IMR-90 (cell line): ENCODE results near the gene METTL21C. TPM values are rescaled to one million over a fixed set of nuclear protein-coding genes. Genes with fewer than 3 reads are reported as not detected.

ENCODE experiments used
- ATAC-seq: fragments of 200-7000 bp; cut with Tn5 transposase; 2 replicates; pipeline ENCODE4 v1.9.1; 2020; ENCODE audit warnings: low read depth, mild to moderate bottlenecking, moderate library complexity
- BruUV-seq: library from RNA; stranded (reverse); fragments of 400-500 nt; replicated peaks from 2 replicates; lab custom pipeline; 2021; lab: Mats Ljungman, UMichigan
- CTCF ChIA-PET: fragments of 300-600 bp; formaldehyde crosslinking; extraction: SDS; loops from one replicate; lab custom pipeline; 2021; ENCODE audit warnings: antibody characterized with exemption; lab: Yijun Ruan, JAX
- POLR2A ChIA-PET: fragments of 300-600 bp; sonication (Branson Sonifier 250); formaldehyde crosslinking; loops from one replicate; lab custom pipeline; 2022; ENCODE audit warnings: antibody characterized with exemption; ENCODE audit not compliant: unreplicated experiment; lab: Charles Lee
- DNase-seq: peaks from one replicate; pipeline ENCODE4 v3.0.0; 2013
- H2AFZ ChIP-seq: replicated peaks from 2 replicates; pipeline ENCODE3; 2013; ENCODE audit warnings: low read length, mild to moderate bottlenecking; ENCODE audit not compliant: poor library complexity
- H2AK5ac ChIP-seq: 2 replicates; pipeline ENCODE4 v1.6.1; 2013; ENCODE audit warnings: low read depth, low read length, inconsistent platforms
- H2AK9ac ChIP-seq: replicated peaks from 2 replicates; pipeline ENCODE3; 2013; ENCODE audit warnings: mild to moderate bottlenecking, low read depth, low read length, moderate library complexity; ENCODE audit not compliant: poor library complexity
- H2BK120ac ChIP-seq: 2 replicates; pipeline ENCODE4 v1.6.1; 2013; ENCODE audit warnings: low read depth, low read length, inconsistent platforms
- H2BK15ac ChIP-seq: 3 replicates; pipeline ENCODE4 v1.6.1; 2013; ENCODE audit warnings: low read depth, low read length, inconsistent platforms
- H2BK20ac ChIP-seq: 2 replicates; pipeline ENCODE4 v1.6.1; 2013; ENCODE audit warnings: low read depth, mild to moderate bottlenecking, inconsistent platforms, low read length, moderate library complexity
- H2BK5ac ChIP-seq: 2 replicates; pipeline ENCODE4 v1.6.1; 2013; ENCODE audit warnings: mild to moderate bottlenecking, low read depth, low read length, inconsistent platforms; ENCODE audit not compliant: poor library complexity, severe bottlenecking
- H3K14ac ChIP-seq: replicated peaks from 2 replicates; pipeline ENCODE4 v1.6.1; 2013; ENCODE audit warnings: low read depth, low read length, inconsistent platforms
- H3K18ac ChIP-seq: 2 replicates; pipeline ENCODE4 v1.6.1; 2013; ENCODE audit warnings: low read depth, low read length, control low read depth
- H3K23ac ChIP-seq: 2 replicates; pipeline ENCODE4 v1.6.1; 2013; ENCODE audit warnings: low read depth, low read length, inconsistent platforms
- H3K27ac ChIP-seq: 2 replicates; pipeline ENCODE4 v1.5.1; 2013; ENCODE audit warnings: mild to moderate bottlenecking, control low read depth, low read length; ENCODE audit not compliant: insufficient read depth
- H3K27me3 ChIP-seq: 2 replicates; pipeline ENCODE4 v1.6.1; 2013; ENCODE audit warnings: low read length; ENCODE audit not compliant: control insufficient read depth, insufficient read depth
- H3K36me3 ChIP-seq: 2 replicates; pipeline ENCODE4 v1.6.1; 2013; ENCODE audit warnings: low read length, mixed read lengths; ENCODE audit not compliant: control insufficient read depth, insufficient read depth
- H3K4ac ChIP-seq: 2 replicates; pipeline ENCODE4 v1.6.1; 2013; ENCODE audit warnings: low read depth, low read length, inconsistent platforms
- H3K4me1 ChIP-seq: 2 replicates; pipeline ENCODE4 v1.6.1; 2013; ENCODE audit warnings: low read length, mixed read lengths; ENCODE audit not compliant: control insufficient read depth, insufficient read depth
- H3K4me2 ChIP-seq: 2 replicates; pipeline ENCODE4 v1.6.1; 2013; ENCODE audit warnings: low read depth, mild to moderate bottlenecking, control low read depth, low read length, moderate library complexity
- H3K4me3 ChIP-seq: 2 replicates; pipeline ENCODE4 v1.5.1; 2013; ENCODE audit warnings: low read depth, mild to moderate bottlenecking, control low read depth, low read length, moderate library complexity; ENCODE audit not compliant: insufficient read depth
- H3K56ac ChIP-seq: 2 replicates; pipeline ENCODE4 v1.6.1; 2013; ENCODE audit warnings: low read length, inconsistent platforms; ENCODE audit not compliant: insufficient read depth; ENCODE audit errors: extremely low read depth
- H3K79me1 ChIP-seq, 2 experiments: 2 replicates each; pipeline ENCODE4 v1.6.1; 2013; ENCODE audit warnings: low read length in 2 of 2, inconsistent platforms in 1 of 2, low read depth in 1 of 2
- H3K9ac ChIP-seq: 2 replicates; pipeline ENCODE4 v1.6.1; 2013; ENCODE audit warnings: low read depth, low read length, control low read depth
- H3K9me1 ChIP-seq: 2 replicates; pipeline ENCODE4 v1.6.1; 2013; ENCODE audit warnings: low read length, inconsistent platforms; ENCODE audit not compliant: insufficient read depth
- H3K9me3 ChIP-seq: 2 replicates; pipeline ENCODE4 v1.6.1; 2013; ENCODE audit warnings: low read length; ENCODE audit not compliant: control insufficient read depth, insufficient read depth
- H4K20me1 ChIP-seq: 2 replicates; pipeline ENCODE4 v1.6.1; 2013; ENCODE audit warnings: low read length, inconsistent platforms; ENCODE audit not compliant: insufficient read depth
- H4K5ac ChIP-seq: 2 replicates; pipeline ENCODE4 v1.6.1; 2013; ENCODE audit warnings: mild to moderate bottlenecking, low read depth, low read length, control low read depth
- H4K8ac ChIP-seq, 2 experiments: 2 replicates each; pipeline ENCODE4 v1.6.1; 2013; ENCODE audit warnings: low read depth in 2 of 2, low read length in 2 of 2, control low read depth in 1 of 2, inconsistent platforms in 1 of 2
- H4K91ac ChIP-seq: 2 replicates; pipeline ENCODE4 v1.6.1; 2013; ENCODE audit warnings: low read depth, low read length, inconsistent platforms; ENCODE audit not compliant: insufficient read depth
- RFX5 ChIP-seq: IDR thresholded peaks from 2 replicates; pipeline ENCODE4 v1.8.0; 2012; ENCODE audit warnings: low read depth, mild to moderate bottlenecking, low read length, moderate library complexity
- WGBS, 2 experiments: methylation state at CpG; one replicate each; pipeline versions ENCODE4 v1.1.5 to v1.1.7; 2013; ENCODE audit warnings: missing lambda C conversion rate in 2 of 2; ENCODE audit not compliant: insufficient read length in 1 of 2; ENCODE audit errors: extremely low coverage in 2 of 2; 5-methylcytosine and 5-hydroxymethylcytosine counted together
- dilution Hi-C: fragments of 300-500 bp; cut with HindIII; formaldehyde crosslinking; loops from one replicate; pipeline ENCODE4 v1.14.3; 2018; ENCODE audit warnings: low sequenced_read_pairs; ENCODE audit not compliant: unreplicated experiment
- in situ Hi-C: fragments of 300-500 bp; cut with MboI; formaldehyde crosslinking; loops from 3 replicates; pipeline ENCODE4 v1.14.3; 2019; ENCODE audit warnings: low sequenced_read_pairs, inconsistent platforms, mixed read lengths
- intact Hi-C: fragments of 100-400 bp; cut with micrococcal nuclease; formaldehyde crosslinking; loops from 2 replicates; pipeline ENCODE4 v1.10.0; 2022
- polyA plus RNA-seq, 3 experiments: library from polyadenylated mRNA; depleted of rRNA; stranded (reverse); fragments of >200 nt; gene quantifications; 2 replicates each; pipeline ENCODE4 v1.2.3, GENCODE V29; 2012; ENCODE audit warnings: low replicate concordance in 1 of 3
- total RNA-seq: library from RNA; depleted of rRNA; stranded (reverse); fragments of >200 nt; gene quantifications from 2 replicates; pipeline ENCODE4 v1.2.3, GENCODE V29; 2012

Gene METTL21C
- total and polyA plus RNA-seq, 2 of the 4 experiments (the other 2 are of a cell fraction) = not detected

DNA sequence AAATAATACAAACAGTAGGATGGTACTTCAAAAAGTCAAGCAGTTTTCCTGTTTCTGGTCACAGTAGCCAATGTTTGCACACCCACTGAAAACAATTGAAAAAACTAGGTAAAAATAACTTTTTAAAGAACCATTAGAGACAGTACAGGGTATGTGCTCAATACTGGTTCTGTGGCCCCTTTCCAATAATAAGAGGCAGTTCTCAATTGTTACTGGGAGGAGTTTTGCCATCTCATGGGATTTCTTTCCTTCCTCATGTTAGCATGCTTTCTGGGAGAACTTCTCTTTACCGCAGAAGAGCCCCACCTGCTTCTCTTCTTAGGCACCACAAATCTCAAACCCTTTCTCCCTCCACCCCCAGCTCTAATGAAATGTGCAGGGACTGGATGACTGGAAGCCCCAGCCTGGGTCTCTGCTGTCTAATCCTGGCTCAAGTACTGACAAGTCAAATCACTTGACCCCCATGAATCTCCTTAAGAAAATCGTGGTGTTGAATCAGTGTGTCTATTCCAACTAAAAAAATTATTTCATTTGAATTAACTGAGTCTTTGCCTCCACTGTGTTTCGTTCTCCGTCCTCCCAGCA is 14.6 kb downstream of the METTL21C start:
- Histone ChIP-seq H3K79me1 (no peaks in the 10 kb centered on the region), H4K91ac (no peak overlapping the region), H3K14ac (no peak overlapping the region), H3K27me3 (no peaks in the 10 kb centered on the region), H4K20me1 (no peaks in the 10 kb centered on the region), H3K23ac (no peak overlapping the region), H2AFZ (no peak overlapping the region), H3K9ac (no peak overlapping the region), H4K8ac (no peak overlapping the region), H3K9me3 (0 out of 2 replicates have a peak, but pooled peaks cover 2% of the 10 kb centered on the region), H3K18ac (no peak overlapping the region), H2BK120ac (no peak overlapping the region), H3K4me1 (no peaks in the 10 kb centered on the region), H3K4me2 (no peak overlapping the region), H3K4me3 (no peak overlapping the region), H2AK9ac (no peak overlapping the region), H3K9me1 (no peaks in the 10 kb centered on the region), H2BK5ac (no peak overlapping the region), H2BK20ac (no peak overlapping the region), H3K4ac (no peak overlapping the region), H4K5ac (no peak overlapping the region), H2AK5ac (no peak overlapping the region), H3K36me3 (peaks cover 15% of the 10 kb centered on the region), H3K56ac (no peak overlapping the region), H3K27ac (no peak overlapping the region), H2BK15ac (no peak overlapping the region)
- dilution Hi-C loops = no loop called here
- intact Hi-C loops = no loop called here
- ChIA-PET CTCF (no interaction called here), POLR2A (no interaction called here)
- BruUV-seq = no TSS peak
- in situ Hi-C loops = no loop called here
- no CpG with 5 or more reads among the region's 4 CpGs for WGBS, 2 experiments
- ATAC-seq (no peak), DNase-seq (no peak)
- no peak for TF ChIP-seq RFX5
